ENCODE results near the gene ELP1. TPM values are rescaled to one million over a fixed set of nuclear protein-coding genes. Genes with fewer than 3 reads are reported as not detected.

ELP1 gene
- polyA plus RNA-seq, 2 of the 4 experiments (the other 2 are of a cell fraction), result 25.4 to 35.8 TPM

DNA sequence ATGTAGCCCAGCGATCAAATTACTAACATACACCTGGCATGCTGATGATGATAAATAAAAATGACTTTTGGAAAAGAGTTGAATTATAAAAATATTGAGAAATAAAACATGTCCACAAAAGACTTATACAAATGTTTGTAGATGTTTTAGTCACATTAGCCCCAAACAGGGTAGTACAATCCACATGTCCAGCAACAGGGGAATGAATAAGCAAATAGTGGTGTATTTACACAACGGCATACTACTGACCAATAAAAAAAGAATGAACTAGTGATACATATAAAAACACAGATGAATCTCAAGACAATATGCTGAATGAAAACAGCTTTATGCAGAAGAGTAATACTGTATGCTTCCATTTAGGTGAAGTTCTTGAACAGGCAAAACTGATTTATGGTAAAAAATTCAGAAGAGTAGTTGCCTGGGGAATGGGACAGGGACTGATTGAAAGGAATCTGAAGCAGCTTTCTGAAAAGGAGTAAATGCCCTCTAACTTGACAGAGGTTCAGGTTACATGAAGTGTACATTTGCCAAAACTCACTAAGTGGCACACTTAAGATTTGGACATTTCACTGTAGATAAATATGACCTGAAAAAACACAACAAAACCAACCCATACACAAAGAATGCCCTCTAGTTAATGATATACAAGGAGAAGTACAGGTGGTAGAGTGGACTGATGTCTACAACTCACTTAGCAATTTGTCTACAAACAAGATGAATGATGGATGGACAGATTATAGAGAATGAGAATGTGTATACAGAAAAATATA, 36.4 kb downstream of the ELP1 start:
- H3K4me3 ChIP-seq, result no peak overlapping the region
- H3K4me2 ChIP-seq, result no peak overlapping the region
- H3K4me1 ChIP-seq, result no peaks in the 10 kb centered on the region
- no peak overlapping the region for H3K27ac ChIP-seq
- FAIRE-seq (no peak), DNase-seq (ENCODE audit: low read depth in 1 of 2, low spot score in 1 of 2) (no peak), ATAC-seq (no peak)
- TF ChIP-seq RFX5 (IDR thresholded peaks at IDR 0.05), result no peak
- TF ChIP-seq POLR2AphosphoS2 (conservative IDR thresholded peaks at IDR 0.05; ENCODE audit: low read length), result no peak
- TF ChIP-seq RAD21 (conservative IDR thresholded peaks at IDR 0.05 in 1 of 2, IDR thresholded peaks at IDR 0.05 in 1 of 2), result no peak
- TF ChIP-seq KDM5A (IDR thresholded peaks at IDR 0.05), result no peak
- no peak for TF ChIP-seq CBX2 (IDR thresholded peaks at IDR 0.05; ENCODE audit: borderline replicate concordance, low read depth)
- no peak for TF ChIP-seq CEBPB (IDR thresholded peaks at IDR 0.05)
- TF ChIP-seq GATA3 (IDR thresholded peaks at IDR 0.05; ENCODE audit: borderline replicate concordance), result no peak
- TF ChIP-seq HOXA7 (CRISPR knock-in tag; IDR thresholded peaks at IDR 0.05), result no peak
- TF ChIP-seq, protein P1, sequence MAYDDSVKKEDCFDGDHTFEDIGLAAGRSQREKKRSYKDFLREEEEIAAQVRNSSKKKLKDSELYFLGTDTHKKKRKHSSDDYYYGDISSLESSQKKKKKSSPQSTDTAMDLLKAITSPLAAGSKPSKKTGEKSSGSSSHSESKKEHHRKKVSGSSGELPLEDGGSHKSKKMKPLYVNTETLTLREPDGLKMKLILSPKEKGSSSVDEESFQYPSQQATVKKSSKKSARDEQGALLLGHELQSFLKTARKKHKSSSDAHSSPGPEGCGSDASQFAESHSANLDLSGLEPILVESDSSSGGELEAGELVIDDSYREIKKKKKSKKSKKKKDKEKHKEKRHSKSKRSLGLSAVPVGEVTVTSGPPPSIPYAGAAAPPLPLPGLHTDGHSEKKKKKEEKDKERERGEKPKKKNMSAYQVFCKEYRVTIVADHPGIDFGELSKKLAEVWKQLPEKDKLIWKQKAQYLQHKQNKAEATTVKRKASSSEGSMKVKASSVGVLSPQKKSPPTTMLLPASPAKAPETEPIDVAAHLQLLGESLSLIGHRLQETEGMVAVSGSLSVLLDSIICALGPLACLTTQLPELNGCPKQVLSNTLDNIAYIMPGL (CRISPR knock-in tag; IDR thresholded peaks at IDR 0.05; ENCODE audit: borderline replicate concordance), result no peak
- TF ChIP-seq, protein P2, sequence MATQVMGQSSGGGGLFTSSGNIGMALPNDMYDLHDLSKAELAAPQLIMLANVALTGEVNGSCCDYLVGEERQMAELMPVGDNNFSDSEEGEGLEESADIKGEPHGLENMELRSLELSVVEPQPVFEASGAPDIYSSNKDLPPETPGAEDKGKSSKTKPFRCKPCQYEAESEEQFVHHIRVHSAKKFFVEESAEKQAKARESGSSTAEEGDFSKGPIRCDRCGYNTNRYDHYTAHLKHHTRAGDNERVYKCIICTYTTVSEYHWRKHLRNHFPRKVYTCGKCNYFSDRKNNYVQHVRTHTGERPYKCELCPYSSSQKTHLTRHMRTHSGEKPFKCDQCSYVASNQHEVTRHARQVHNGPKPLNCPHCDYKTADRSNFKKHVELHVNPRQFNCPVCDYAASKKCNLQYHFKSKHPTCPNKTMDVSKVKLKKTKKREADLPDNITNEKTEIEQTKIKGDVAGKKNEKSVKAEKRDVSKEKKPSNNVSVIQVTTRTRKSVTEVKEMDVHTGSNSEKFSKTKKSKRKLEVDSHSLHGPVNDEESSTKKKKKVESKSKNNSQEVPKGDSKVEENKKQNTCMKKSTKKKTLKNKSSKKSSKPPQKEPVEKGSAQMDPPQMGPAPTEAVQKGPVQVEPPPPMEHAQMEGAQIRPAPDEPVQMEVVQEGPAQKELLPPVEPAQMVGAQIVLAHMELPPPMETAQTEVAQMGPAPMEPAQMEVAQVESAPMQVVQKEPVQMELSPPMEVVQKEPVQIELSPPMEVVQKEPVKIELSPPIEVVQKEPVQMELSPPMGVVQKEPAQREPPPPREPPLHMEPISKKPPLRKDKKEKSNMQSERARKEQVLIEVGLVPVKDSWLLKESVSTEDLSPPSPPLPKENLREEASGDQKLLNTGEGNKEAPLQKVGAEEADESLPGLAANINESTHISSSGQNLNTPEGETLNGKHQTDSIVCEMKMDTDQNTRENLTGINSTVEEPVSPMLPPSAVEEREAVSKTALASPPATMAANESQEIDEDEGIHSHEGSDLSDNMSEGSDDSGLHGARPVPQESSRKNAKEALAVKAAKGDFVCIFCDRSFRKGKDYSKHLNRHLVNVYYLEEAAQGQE (IDR thresholded peaks at IDR 0.05), result no peak
- TF ChIP-seq FOSB (CRISPR knock-in tag; IDR thresholded peaks at IDR 0.05), result no peak
- TF ChIP-seq, protein P3, sequence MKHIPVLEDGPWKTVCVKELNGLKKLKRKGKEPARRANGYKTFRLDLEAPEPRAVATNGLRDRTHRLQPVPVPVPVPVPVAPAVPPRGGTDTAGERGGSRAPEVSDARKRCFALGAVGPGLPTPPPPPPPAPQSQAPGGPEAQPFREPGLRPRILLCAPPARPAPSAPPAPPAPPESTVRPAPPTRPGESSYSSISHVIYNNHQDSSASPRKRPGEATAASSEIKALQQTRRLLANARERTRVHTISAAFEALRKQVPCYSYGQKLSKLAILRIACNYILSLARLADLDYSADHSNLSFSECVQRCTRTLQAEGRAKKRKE (CRISPR knock-in tag; IDR thresholded peaks at IDR 0.05; ENCODE audit: low read depth), result no peak
- H3K9me3 ChIP-seq, result no peaks in the 10 kb centered on the region
- ChIA-PET POLR2A (no interaction called here), CTCF (no interaction called here)
- 87% methylated on average over 2 of the region's 2 CpGs for WGBS (ENCODE audit: missing lambda C conversion rate)

DNA sequence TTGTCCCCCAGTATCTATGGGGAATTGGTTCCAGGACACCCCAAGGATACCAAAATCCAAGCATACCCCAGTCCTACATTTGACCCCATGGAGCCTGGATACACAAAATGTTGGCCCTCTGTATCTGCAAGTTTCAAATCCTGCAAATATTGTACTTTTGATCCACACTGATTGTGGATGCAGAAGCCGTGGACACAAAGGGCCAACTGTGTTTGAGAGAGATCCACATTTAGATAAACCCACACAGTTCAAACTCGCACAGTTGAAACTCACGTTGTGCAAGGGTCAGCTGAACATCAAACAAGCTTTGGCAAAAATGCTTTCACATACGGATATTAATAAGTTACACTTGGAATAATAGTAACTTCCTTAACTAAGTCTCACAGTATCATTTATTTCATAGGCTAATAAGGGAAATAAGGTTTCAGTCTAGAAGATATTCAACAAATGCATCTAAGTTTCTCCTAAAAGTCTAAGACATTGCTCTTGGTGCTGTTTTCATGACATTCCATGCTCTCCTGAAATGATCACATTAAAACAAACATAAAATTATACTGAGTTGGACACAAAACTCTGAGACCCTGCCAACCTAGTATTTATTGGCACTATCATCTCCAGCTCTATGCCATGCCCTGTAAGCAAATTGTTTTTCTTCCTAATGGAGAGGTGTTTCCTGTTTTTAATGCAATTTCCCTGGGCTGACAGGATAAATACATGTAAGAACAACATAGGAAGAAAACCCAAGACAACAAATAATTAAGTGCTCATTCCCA, 39.5 kb downstream of the ELP1 start:
- H3K4me1 ChIP-seq, result no peaks in the 10 kb centered on the region
- no peak overlapping the region for H3K4me3 ChIP-seq
- ATAC-seq (no peak), DNase-seq (ENCODE audit: low read depth in 1 of 2, low spot score in 1 of 2) (no peak), FAIRE-seq (no peak)
- ChIA-PET POLR2A (no interaction called here), CTCF (interaction anchor here (0.9 kb wide), 2 partner anchors 10 to 43 kb away, joined by 3 to 4 read pairs; no protein-coding TSS in a partner anchor)
- WGBS (ENCODE audit: missing lambda C conversion rate), result 92% methylated on average over 4 of the region's 4 CpGs
- TF ChIP-seq, protein P4, sequence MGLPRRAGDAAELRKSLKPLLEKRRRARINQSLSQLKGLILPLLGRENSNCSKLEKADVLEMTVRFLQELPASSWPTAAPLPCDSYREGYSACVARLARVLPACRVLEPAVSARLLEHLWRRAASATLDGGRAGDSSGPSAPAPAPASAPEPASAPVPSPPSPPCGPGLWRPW (IDR thresholded peaks at IDR 0.05), result no peak
- TF ChIP-seq ZFP36 (IDR thresholded peaks at IDR 0.05; ENCODE audit: borderline replicate concordance, partially characterized antibody) (no peak), KDM1A (IDR thresholded peaks at IDR 0.05; ENCODE audit: low read depth) (no peak), JUNB (IDR thresholded peaks at IDR 0.05) (no peak), FOSL2 (IDR thresholded peaks at IDR 0.05) (no peak), FOSL2 (CRISPR knock-in tag; IDR thresholded peaks at IDR 0.05) (no peak), NPAS2 (CRISPR knock-in tag; IDR thresholded peaks at IDR 0.05; ENCODE audit: borderline replicate concordance) (no peak), PHF8 (IDR thresholded peaks at IDR 0.05; ENCODE audit: borderline replicate concordance, low read depth) (no peak), ZNF302 (CRISPR knock-in tag; IDR thresholded peaks at IDR 0.05) (no peak)
- TF ChIP-seq, protein P5, sequence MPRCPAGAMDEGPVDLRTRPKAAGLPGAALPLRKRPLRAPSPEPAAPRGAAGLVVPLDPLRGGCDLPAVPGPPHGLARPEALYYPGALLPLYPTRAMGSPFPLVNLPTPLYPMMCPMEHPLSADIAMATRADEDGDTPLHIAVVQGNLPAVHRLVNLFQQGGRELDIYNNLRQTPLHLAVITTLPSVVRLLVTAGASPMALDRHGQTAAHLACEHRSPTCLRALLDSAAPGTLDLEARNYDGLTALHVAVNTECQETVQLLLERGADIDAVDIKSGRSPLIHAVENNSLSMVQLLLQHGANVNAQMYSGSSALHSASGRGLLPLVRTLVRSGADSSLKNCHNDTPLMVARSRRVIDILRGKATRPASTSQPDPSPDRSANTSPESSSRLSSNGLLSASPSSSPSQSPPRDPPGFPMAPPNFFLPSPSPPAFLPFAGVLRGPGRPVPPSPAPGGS (IDR thresholded peaks at IDR 0.05), result no peak
- no peak overlapping the region for H3K27ac ChIP-seq
- no peaks in the 10 kb centered on the region for H3K9me3 ChIP-seq
- H3K4me2 ChIP-seq, result no peak overlapping the region
